ENCODE results near the gene ERICH6.

The ERICH6 gene

GRCh38 chr3:150736903-150737832, 33.4 kb upstream of the ERICH6 start:
- DNase-seq: no peak

- no peak for DNase-seq
Observed at GRCh38 chr3:150736316-150736719, 32.6 kb upstream of the ERICH6 start.

- no peak for DNase-seq
Observed at GRCh38 chr3:150734795-150735119, 31.0 kb upstream of the ERICH6 start.

- no peak for DNase-seq
Observed at GRCh38 chr3:150733936-150734794, 30.4 kb upstream of the ERICH6 start.

- no peak for DNase-seq
Observed at GRCh38 chr3:150733373-150733935, 29.7 kb upstream of the ERICH6 start.

GRCh38 chr3:150729682-150730360, 26.1 kb upstream of the ERICH6 start:
- no peak for DNase-seq

GRCh38 chr3:150727653-150728502, 24.2 kb upstream of the ERICH6 start:
- no peak for DNase-seq

GRCh38 chr3:150725548-150725947, 21.8 kb upstream of the ERICH6 start:
- no peak for DNase-seq

GRCh38 chr3:150723946-150724345, 20.2 kb upstream of the ERICH6 start:
- no peak for DNase-seq

- no peak for DNase-seq
Observed at GRCh38 chr3:150722267-150722666, 18.5 kb upstream of the ERICH6 start.

- peak in 2 of 5 donors; percentile 8 to 72 for DNase-seq
Observed at GRCh38 chr3:150721285-150722130, 17.8 kb upstream of the ERICH6 start.

- DNase-seq: no peak
Observed at GRCh38 chr3:150720444-150720843, 16.7 kb upstream of the ERICH6 start.

- DNase-seq: no peak
Observed at GRCh38 chr3:150710097-150710496, 6.4 kb upstream of the ERICH6 start.

GRCh38 chr3:150703299-150703755, 393 bp downstream of the ERICH6 start:
- DNase-seq: peak in 4 of 5 donors; percentile 15 to 33 (median 23)

- no peak for DNase-seq
Observed at GRCh38 chr3:150699068-150699639, 4.6 kb downstream of the ERICH6 start.

GRCh38 chr3:150697646-150698045, 6.1 kb downstream of the ERICH6 start:
- DNase-seq: no peak

- DNase-seq: no peak
Observed at GRCh38 chr3:150691414-150692040, 12.2 kb downstream of the ERICH6 start.

GRCh38 chr3:150687613-150688012, 16.1 kb downstream of the ERICH6 start:
- no peak for DNase-seq

GRCh38 chr3:150682824-150683223, 20.9 kb downstream of the ERICH6 start:
- DNase-seq: no peak

- no peak for DNase-seq
Observed at GRCh38 chr3:150682279-150682678, 21.4 kb downstream of the ERICH6 start.

All from T-helper 1 cell (primary cell).